K562 treated with DMSO at 1 percent for 12 hours (cell line): ENCODE results near the gene TAC3. TPM values are rescaled to one million over a fixed set of nuclear protein-coding genes. Genes with fewer than 3 reads are reported as not detected.

Experiments used
- total RNA-seq: library from RNA; unstranded; fragments of 300-600 nt; gene quantifications from 2 replicates; pipeline ENCODE4 v1.2.3, GENCODE V29; 2022; ENCODE audit not compliant: insufficient read depth

TAC3 gene
- not detected in 2 replicates for total RNA-seq

DNA sequence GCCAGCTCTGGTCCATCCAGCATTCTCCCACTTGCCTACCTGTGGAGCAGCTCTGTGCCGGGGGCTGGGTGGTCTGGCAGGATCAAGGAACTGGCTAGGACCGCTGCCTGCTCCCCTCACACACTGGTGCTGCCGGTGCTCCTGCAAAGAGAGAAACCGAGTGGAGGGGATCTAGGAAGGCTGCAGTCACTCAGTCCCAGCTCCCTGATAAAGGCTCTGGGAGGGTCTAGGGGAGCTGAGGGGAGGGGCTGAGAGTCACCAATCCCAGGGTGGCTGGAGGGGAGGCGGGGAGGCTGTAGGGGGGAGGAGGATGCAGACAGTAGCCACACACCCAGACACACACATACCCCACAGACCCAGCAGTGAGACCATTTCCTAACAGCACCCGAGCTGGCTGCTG lies at the start of gene TAC3:
Gene TAC3 (minus strand): TSS at position 182 of the 400 bp plus-strand sequence. CDS start 732 bp downstream, outside the sequence.

GRCh38 chr12:57049890-57050289 lies 33.6 kb upstream of the TAC3 start, which contains the start of gene MYO1A:
TSS of gene MYO1A (minus strand) at chr12:57050129. CDS start at chr12:57048323, 1,806 bp downstream.

GRCh38 chr12:57005980-57006808 lies 10.1 kb downstream of the TAC3 start, which contains the start of gene ZBTB39:
TSS of gene ZBTB39 (minus strand) at chr12:57006546. CDS start at chr12:57004917, 1,629 bp downstream.

Other genes with a start within 250 kb of the TAC3 start
- not detected in 2 replicates for gene SDR9C7, start 82.1 kb downstream of the TAC3 start, total RNA-seq
- gene RDH16, start 58.9 kb downstream of the TAC3 start, total RNA-seq = 0.34 and 0.65 TPM in 2 replicates
- 2.9 and 13.3 TPM in 2 replicates for gene ZBTB39, start 10.0 kb downstream of the TAC3 start, total RNA-seq
- gene MYO1A, start 33.6 kb upstream of the TAC3 start, total RNA-seq = 0.21 TPM in 1 of 2 replicates, not detected in the other
- gene NEMP1, start 62.3 kb upstream of the TAC3 start, total RNA-seq = 9.3 and 40.5 TPM in 2 replicates
- gene NAB2, start 72.6 kb upstream of the TAC3 start, total RNA-seq = 28.3 and 31.9 TPM in 2 replicates
- gene STAT6, start 94.8 kb upstream of the TAC3 start, total RNA-seq = 21.4 and 45.6 TPM in 2 replicates
- gene LRP1, start 112.0 kb upstream of the TAC3 start, total RNA-seq = 0.64 and 2.9 TPM in 2 replicates
- gene LRP1-AS, start 131.1 kb upstream of the TAC3 start, total RNA-seq = not detected in 2 replicates
- gene NXPH4, start 200.3 kb upstream of the TAC3 start, total RNA-seq = 10.6 and 11.7 TPM in 2 replicates
- 394 and 460 TPM in 2 replicates for gene SHMT2, start 213.2 kb upstream of the TAC3 start, total RNA-seq
- 5.1 and 9.5 TPM in 2 replicates for gene STAC3, start 234.7 kb upstream of the TAC3 start, total RNA-seq